ENCODE results near the gene DPP6.

Gene DPP6

DNA sequence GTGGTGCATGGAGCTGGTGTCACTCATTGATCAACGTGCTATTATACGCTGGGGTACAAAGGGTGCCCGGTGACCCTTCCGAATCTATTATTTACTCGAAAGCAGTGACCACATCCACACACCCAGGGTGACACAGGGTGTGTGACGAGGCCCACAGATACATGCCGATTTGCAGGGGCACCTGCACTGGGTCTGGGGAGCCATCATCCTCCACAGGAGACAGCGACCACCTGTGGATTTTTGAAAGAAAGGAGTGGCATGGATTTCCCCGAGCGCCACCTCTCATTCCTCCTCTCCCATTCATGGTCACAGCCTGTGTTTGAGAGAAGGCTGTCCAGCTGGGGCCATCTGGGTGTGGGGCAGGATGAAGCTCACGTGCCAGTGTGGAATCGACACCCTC is 701.0 kb downstream of the DPP6 start:
- DNase-seq (ENCODE audit: low spot score) (no peak), FAIRE-seq (no peak)

DNA sequence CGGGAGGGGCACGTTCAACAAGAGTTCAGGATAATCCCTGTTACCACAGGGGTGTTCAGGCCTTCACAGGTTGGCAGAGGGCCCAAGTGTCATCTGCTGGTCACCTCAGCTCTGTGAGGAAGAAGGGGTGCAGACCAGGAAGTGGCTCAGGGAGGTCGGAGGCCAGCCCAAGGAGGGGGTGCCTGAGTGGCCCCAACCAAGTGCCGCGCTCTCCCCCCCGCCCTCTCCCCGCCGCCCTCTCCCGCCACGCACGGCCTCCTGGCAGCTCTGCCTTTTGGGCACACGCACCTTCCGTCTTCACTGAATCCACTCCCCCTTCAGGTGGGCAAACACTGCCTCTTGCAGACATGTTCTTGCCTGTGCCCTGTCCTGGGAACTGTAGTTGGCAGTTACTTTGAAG is 705.6 kb downstream of the DPP6 start:
- FAIRE-seq (no peak), DNase-seq (ENCODE audit: low spot score) (no peak)

DNA sequence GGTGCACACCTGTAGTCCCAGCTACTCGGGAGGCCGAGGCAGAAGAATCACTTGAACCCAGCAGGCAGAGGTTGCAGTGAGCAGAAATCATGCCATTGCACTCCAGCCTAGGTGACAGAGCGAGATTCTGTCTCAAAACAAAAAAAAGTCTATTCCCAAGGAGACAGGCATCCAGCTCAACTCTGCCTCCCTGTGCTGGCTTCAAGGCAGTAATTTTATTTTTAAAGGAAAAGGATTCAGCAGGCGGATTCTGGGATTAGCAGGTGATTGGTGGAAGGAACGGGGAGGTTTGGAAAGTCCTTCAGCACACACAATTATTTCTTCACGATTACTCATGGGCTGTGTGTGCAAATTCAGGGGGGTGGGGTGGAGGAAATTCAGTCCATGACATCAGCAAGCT is 707.8 kb downstream of the DPP6 start:
- DNase-seq (ENCODE audit: low spot score) (no peak), FAIRE-seq (no peak)

DNA sequence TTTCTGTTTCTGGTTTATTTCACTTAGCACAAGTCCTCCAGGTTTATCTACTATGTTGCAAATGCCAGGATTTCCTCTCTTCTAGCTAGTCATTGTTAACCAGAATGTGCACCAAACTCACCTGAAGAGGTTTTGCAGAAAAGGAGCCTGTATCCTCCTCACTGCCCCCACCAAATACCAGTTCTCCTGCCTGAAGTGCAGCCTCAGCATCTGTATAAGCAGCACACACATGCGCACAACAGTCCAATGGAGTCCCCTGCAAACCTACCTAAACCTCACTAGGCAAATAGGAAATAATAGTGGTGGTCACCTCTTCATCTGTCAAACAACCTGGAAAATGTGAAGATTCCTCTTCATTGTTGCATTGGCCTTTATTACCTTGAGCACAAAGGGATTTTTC is 712.9 kb downstream of the DPP6 start:
- FAIRE-seq: no peak
- DNase-seq (ENCODE audit: low spot score): no peak

DNA sequence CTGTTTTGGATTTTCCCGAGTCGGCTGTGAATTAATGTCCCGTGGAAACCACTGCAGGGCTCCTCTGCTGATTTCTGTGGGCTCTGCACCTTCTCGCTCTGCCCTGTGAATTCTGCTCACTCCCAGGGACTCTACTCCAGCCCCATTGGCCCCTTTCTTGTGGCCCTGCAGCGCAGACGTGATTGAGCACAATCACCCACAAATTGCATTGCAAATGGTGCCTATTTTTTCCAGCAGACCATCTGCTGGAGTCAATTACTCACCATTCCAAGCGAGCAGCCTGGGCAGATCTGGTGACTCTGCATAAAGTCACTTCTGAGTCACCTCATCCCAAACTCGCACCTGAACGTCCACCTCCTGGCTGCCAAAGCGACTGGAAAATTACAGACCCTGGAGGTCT is 714.9 kb downstream of the DPP6 start:
- no peak for FAIRE-seq

DNA sequence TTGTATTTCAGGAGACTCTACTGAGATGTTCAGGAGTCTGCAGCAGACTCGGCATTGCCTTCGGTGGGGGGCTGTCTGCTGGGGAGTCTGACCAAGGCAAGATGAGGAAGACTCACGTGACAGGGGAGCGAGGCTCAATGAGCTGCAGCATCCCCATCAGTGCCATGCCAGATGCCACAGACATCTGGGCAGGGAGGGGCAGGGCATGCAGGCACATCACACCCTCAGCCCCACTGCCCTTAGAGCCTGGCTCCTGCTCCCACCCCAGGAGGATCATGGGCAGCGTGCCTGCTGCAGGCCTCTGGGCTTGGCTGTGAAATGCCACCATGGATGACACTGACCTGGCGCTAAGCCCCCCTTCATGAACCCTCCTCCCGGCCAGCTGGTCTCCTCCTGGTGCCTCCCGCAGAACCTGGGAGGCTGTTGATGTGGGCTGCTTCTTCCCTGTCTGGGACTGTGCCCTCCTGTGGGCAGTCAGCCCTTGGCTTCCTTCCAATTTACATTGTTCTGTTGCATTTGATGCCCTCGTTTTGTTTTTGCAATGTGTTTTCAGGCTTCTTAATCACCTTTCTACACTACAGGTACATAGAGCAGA is 715.7 kb downstream of the DPP6 start:
- DNase-seq (ENCODE audit: low spot score) (no peak), FAIRE-seq (no peak)

More for the DNA sequence above, 714.9 kb downstream of the DPP6 start:
- peak; percentile 48 for DNase-seq (ENCODE audit: low spot score)

DNA sequence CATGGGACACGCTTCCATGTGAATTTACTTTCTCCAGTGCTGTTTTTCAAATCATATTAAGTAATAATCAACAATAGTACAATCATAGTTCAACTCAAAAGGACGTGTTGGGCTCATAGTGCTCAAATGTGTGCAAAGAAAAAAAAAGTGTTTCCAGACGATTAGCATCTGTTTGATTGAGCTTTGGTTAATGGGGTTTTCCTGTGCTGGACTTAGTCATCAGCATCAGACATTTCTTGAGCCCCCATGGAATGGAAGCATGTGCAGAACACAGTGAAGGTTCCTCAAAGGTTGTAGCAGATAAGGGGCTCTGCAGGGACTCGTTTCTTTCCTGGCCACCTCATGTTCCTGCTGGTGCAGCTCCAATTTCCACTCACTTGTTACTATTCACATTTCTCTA is 716.8 kb downstream of the DPP6 start:
- DNase-seq (ENCODE audit: low spot score) (no peak), FAIRE-seq (no peak)

DNA sequence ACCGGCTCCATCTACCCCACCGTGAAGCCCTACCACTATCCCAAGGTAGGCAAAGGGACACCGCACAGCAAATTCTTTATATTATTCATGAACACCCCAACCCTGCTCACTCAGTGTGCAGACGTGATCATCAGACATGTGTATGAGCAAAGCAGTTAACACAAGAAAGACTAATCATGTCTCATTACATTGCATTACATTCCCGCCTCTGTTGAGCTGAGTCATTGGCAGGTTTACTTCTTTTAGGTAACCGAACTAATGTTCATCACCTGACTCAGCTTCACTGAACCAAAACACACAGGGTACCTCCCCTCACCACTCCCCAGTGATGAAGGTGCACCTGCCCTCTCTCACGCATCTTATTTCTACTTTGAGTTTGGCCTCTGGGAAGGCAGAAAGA is 717.3 kb downstream of the DPP6 start:
- no peak for DNase-seq (ENCODE audit: low spot score)
- no peak for FAIRE-seq

DNA sequence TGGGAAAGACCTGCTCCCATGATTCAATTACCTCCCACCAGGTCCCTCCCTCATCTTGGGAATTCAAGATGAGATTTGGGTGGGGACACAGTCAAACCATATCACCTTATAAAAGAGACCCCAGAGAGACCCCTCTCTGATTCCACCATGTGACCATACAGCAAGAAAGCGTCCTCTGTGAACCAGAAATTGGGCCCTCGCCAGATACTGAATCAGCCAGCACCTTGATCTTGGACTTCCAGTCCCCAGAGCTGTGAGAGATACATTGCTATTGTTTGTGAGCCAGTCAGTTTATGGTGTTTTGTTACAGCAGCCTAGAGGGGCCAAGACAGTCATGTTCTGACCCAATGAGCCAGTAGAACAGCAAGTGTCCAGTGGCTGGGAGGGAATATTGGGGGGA is 718.2 kb downstream of the DPP6 start:
- DNase-seq (ENCODE audit: low spot score): no peak
- FAIRE-seq: no peak

DNA sequence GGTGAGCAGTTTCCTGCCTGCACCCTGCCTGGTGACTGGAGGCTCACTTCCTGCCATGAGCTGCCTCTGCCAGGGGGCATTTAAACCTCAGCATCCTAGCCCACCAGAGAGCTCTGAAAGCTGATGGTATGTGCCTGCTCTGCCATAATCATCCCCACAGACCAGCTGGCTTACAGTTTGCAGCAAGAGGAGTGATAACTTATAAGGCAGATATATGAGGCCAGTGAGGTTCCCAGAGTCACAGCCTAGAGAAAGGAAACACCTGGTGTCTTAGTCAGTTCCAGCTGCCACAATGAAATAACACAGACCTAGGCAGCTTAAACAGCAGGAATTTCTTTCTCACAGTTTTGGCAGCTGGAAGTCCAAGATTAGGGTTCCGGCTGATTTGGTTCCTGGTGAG is 718.8 kb downstream of the DPP6 start:
- DNase-seq (ENCODE audit: low spot score) (no peak), FAIRE-seq (no peak)

DNA sequence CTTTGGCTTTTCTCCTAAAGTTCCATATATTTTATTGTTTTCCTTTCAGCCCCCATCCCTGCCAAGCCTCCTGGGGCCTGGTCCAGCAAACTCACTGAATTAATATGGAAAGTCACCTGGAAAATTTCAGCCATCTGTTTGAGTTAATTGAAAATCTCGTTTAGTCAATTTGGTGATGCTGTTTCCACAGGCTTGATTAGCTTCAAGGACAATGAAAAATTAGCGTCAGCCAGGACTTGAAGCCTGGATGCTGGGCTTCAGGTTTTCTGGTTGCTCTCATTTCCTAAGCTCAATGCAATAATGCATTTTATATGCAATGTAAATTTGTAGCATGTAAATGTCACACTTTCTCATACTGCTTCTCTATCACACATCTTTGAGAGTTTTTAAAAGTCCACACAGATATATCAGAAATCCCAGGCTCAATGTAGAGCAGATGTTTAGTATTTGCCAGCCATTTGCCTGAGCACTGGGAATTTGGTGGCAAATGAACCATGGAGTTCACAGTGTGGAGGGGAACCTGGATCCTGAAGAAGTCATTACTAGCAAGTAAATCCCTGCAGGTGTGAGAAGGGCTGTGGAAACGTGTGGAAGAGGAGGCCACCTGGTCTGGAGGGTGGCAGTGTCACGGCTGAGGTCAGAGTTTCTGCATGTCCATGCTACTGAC is 722.2 kb downstream of the DPP6 start:
- FAIRE-seq: no peak
- DNase-seq (ENCODE audit: low spot score): no peak

DNA sequence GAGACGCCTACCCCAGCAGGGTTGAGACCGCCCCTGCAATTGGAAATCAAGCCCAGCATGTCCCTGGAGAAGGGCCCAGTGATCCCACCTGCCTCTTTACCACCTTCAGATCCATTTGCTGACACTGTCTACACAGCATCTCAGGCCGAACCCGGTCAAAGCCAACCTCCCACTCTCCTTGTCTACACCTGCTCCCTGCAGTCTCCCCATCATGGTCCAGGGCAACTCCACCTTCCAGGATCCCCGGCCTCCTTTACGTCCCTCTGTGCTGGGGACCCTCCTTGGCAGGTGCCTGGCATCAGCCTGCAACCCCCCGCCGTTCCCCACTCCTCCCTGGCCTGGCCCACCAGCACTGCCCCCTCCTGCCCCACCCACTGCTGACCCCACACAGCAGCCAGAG is 723.5 kb downstream of the DPP6 start:
- FAIRE-seq (no peak), DNase-seq (ENCODE audit: low spot score) (no peak)

DNA sequence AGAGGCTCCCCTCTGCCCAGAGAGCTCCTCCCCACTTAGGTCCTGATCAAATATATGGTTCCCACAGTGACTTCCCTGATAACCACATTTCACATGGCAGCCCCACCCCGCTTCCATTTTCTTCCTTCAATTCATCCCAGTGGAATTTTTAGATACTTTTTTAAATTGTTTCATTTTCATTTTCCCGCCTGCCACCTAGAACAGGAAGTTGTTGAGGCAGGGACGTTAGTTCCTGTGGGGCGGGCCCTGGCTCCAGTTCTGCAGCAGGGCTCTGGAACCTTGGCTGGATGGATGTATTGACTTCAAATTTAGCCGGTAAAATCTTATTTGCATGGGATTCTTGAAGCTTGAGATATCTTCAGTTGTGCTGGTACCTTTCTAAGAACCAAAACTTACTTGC is 724.2 kb downstream of the DPP6 start:
- no peak for FAIRE-seq
- DNase-seq (ENCODE audit: low spot score): no peak

DNA sequence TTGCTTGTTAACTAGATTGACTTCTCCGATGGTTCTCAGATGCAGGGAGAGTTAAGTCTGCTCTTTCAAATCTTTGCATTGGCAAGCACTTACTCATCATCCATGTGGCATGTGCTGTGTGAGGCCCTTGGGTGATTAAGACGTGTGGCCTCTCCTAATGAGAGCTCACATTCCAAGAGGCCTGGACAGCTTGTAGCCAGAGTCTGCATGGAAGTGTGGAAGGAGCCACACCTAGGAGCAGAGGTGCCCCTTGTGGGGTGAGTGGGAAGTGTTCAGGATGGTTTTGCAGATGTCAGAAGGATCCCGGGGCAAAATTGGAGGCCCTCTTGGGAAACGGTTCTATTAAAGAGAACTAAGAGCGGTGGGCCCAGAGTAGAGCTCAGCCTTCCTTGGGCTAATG is 724.8 kb downstream of the DPP6 start:
- no peak for FAIRE-seq
- DNase-seq (ENCODE audit: low spot score): peak; percentile 51

DNA sequence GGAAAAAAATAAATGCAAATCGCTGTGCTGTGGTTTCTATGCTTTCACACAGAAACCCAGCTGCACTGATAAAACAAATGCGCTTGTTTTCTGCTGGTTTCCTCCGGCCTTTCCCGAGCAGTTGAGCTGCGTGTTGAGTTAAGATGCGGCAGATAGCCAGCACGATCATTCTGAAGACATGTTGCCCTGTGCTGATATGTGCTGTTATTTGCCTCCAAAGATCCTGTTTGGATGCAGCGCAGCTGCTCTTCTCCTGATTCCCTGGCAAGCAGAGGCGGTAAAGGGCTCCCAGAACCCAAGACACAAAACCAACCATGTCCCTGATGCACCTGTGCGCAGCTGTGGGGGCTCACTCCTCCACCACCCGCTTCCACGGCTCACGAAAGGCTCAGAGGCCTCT is 725.3 kb downstream of the DPP6 start:
- DNase-seq (ENCODE audit: low spot score) (no peak), FAIRE-seq (no peak)

DNA sequence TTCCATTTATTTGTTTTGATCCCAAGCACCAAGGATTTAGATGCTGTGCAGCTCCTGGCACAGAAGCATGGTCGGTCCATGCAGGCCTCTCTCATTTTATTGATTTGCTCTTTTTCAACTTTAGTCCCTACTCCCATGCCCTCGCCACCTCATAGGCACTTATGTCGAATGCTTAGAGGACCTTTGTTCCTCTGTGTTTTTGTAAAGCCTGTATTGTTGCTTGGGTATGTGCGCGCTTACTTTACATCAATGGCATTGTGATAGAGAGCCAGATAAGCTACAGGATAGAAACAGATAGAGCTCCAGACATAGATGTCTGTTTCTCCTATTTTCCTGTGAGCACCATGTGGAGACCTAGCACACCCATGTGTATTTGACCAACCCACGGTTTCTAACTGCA is 725.7 kb downstream of the DPP6 start:
- DNase-seq (ENCODE audit: low spot score): no peak
- no peak for FAIRE-seq

DNA sequence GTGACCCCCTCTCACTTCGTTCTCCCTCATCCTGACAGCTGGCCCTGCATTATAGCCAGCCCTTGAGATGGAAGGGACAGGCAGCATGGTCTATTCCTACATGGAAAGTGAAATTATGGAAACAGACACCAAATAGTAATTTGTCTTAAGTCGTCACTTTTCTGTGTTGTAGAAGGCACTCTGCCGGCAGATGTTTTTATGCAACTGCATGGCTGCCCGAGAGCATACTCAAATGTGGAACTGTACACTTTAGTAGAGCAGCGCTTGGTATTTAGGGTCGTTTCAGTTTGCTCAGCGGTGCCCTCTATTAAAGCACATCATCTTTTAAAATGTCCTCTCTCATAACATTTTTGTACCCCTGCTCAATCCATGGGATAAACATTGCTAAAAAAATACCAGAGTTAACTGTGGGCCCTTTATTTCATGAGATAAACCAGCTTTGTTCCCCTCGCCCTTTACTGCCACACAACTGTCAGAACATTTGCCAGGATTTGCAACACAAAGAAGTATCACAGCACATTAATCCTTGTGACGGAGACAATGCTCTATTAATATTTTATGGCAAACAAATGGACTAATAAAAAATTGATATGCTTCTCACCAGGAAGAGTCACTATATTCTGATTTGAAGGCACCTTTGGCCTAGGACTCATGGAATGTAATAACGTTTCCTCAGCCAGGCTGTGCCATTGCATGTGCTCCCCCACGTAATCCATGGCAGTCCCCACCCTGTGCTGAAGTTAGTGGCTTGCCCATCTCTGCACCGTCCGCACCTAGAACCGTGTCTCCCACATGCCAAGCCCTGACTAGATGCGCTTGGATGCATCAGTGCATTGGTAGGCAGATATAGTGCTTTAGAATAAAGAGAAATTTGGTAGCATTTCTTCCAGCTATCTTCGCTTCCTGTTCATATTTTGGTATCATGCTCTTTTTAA is 729.4 kb downstream of the DPP6 start:
- FAIRE-seq (no peak), DNase-seq (ENCODE audit: low spot score) (no peak)

DNA sequence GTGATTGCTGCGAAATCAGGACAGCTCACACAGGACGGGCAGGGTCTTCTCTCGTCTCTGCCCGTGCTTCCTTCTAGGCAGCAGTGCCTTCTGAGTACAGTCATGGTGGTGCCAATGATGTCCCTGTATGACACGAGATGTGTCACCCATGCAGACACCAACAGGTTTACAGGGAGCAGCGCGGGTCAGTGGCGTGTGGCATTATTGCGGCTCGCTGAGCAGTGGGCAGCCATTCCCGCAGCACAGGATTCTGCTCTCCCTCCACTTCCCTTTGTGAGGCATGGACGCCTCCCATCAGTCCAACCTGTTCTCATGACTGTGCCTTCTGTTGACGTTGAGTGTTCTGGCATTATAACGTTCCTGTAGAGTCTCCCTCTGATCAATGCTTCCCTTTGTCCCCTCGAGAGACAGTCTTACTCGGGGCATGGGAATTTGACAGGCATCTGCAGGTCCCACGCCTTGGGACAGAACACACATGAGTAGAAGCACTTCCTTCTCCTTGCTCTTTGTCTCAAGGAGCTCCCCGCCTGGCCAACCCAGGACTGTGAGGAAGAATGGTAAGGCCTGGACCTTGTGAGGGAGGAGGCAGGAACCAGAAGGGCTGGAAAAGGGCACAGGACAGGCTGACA is 731.2 kb downstream of the DPP6 start:
- FAIRE-seq: no peak
- DNase-seq (ENCODE audit: low spot score): no peak

DNA sequence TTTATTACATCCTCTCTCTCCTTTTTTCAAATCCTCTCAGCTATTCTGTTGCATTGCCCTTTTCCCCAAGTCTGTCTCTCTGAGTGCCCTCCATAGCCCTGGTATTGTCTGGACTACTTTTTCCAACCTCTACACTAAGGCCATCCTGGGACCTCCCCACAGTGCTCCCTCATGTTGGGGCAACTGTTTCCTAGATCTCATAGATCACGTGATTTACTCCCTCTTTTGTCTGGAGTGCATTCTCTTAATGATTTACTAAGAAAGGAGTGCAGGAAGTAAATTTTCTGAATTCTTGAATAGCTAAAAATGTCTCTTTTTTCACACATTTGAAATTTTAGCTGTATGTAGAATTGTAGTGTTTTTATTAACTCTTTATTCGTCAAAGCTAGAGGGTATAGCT is 733.7 kb downstream of the DPP6 start:
- no peak for DNase-seq (ENCODE audit: low spot score)
- FAIRE-seq: no peak

DNA sequence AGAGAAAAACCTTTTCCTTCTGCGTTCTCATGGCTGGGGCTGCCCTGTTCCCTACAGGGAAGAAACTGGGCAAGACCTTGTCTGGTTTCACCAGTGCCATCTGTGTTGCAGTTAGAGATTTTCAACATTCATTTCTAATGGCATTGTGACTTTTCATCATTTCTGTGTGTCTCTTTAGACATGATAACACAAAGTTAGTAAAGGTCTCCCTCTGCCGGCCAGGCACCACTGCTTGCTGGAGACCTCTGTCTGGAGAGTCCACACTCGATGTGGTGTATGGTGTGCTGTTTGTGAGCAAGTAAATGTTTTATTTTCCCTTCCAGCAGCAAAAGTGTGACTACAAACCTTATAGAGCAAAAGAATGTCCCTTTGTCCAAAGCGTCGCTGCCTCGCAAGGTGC is 737.2 kb downstream of the DPP6 start:
- FAIRE-seq (no peak), DNase-seq (ENCODE audit: low spot score) (peak; percentile 12)

DNA sequence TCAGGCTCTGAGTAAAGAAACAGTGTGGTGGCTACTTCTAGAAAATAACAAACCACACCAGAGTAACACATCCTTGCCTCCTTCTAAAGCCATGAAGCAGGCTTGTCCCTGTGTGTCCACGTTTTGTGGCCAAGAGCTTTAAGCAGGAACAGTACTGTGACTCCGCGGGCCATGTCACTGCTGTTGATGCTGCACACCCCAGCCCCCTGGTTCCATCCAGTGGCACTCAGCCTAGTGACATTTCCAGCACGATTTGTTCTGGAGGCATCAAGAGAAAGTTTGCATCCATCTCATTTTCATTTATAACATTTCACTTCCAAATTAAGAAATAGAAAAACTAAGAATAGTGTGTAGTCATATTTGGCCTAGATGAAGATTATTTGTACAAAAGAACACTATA is 739.4 kb downstream of the DPP6 start:
- FAIRE-seq (no peak), DNase-seq (ENCODE audit: low spot score) (no peak)

DNA sequence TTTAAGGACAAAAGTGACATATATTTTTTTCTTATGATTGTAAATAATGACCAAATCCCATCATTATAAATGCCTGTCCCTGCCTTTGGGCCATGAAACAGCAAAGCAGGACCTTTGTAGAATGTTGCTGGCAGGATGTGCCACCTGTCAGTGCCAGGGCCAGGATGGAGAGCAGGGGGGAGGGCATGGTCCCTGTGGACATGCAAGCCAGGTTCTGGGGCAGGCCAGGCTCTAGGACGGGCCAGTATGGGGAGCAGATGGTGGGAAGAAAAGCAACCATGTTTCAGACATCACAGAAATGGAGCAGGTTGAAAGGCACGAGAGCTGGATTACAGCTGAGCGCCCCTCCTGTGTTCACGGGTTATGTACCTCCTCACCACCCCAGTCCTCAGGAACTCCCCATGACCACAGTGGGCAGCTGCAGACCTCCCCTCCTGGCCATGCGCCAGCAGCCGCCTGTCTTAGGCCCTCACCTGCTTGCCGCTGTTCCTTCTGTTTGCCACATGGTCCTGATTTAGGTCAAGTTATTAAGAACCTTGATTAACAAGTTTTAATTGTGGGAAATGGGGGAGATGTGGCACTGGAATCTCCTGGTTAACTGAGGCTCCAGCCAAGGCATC is 740.3 kb downstream of the DPP6 start:
- FAIRE-seq: no peak
- no peak for DNase-seq (ENCODE audit: low spot score)
